Measurements from ENCODE around the gene LMO3.

The LMO3 gene

DNA sequence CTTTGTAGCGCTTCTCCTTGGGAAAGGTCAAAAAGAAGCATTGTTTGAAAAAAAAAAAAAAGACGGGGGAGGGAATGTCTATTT, at the start of gene LMO3:
LMO3 (minus strand) TSS at position 46 of the 84 bp plus-strand sequence. CDS start 5,302 bp downstream, outside the sequence.
- DNase-seq (ENCODE audit: low spot score), result no peak

GRCh38 chr12:16636435-16637055, 30.6 kb upstream of the LMO3 start:
- DNase-seq (ENCODE audit: low spot score), result no peak

- no peak for DNase-seq (ENCODE audit: low spot score)
Observed at GRCh38 chr12:16634786-16635185, 28.8 kb upstream of the LMO3 start.

DNA sequence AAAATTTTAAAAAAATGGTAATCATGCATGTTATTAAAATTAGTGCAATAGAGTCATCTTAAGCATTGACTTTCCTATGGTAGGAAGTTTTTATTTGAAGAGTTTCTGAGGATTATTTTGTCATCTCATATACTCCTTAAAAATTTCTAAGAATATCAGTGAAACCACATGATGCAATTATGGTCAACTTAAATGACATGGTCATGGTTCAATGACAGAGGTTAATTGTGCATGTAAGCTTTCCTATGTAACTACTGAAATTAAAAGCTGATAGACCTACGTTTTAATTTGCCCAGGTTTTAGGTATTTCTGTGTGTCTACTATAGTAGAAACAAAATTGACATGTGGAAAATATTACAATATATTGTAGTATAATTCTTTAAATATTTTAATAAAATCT, 21.0 kb upstream of the LMO3 start:
- no peak for DNase-seq (ENCODE audit: low spot score)

DNA sequence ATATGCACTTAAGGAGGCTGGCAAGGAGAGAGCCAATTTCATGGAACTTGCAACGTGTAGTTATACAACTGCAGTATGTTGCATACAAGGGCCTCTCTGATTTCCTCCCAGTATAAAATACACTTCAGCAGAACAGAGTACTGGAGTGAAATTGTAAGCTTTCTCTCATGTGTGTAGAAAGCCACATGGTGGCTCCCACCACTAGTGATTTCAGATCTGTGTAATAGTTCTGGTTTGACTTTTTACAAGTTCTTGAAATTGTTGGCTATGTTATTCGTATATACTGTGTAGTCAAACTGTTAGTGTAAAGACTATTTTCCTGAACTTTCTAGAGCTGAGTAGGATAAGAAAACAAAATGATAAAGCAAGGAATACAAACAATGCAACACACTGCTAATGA, 16.4 kb upstream of the LMO3 start:
- DNase-seq (ENCODE audit: low spot score), result no peak

GRCh38 chr12:16619537-16619936, 13.6 kb upstream of the LMO3 start:
- DNase-seq (ENCODE audit: low spot score), result no peak

GRCh38 chr12:16618256-16618655, 12.3 kb upstream of the LMO3 start:
- DNase-seq (ENCODE audit: low spot score), result no peak

DNA sequence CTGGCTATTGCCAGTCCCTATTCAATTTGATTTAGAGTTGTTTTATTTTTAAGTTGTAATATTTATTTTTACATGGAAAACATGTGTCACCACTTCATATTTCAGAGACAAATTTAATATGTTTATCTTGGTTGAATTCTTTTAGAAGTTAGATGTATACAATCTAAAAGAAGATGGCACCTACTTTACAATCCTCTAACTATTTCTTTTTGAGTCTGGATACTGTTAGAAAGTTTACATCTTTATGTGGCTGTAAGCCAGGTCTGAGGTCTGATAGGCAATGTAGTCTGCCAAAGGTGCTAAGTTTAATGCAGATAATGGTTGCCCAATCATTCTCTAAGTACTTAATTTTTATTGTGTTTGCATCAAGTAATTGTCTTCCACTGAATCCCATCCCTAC, 7.2 kb upstream of the LMO3 start:
- DNase-seq (ENCODE audit: low spot score), result no peak

GRCh38 chr12:16612647-16613046, 6.7 kb upstream of the LMO3 start:
- no peak for DNase-seq (ENCODE audit: low spot score)

- DNase-seq (ENCODE audit: low spot score), result no peak
Observed at GRCh38 chr12:16611146-16611545, 5.2 kb upstream of the LMO3 start.

DNA sequence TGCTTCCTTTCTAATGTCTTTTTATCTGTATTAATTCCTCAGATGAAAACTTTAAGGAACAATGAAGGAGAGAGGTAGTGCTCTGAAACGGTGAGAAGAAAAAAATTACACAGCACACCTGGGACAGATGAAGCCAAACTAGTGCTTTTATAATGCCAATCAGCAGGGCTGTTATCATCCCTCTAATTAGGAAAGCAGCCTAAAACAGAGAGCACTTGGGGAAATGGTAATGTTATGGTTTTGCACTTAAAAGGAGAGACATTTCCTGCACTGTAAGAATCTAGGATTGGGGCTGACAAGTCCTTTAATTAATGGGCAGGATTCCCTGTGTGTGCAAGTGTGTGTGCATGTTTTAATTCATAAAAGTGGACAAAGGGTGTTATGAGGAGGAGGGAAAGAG, 4.8 kb upstream of the LMO3 start:
- DNase-seq (ENCODE audit: low spot score), result no peak

DNA sequence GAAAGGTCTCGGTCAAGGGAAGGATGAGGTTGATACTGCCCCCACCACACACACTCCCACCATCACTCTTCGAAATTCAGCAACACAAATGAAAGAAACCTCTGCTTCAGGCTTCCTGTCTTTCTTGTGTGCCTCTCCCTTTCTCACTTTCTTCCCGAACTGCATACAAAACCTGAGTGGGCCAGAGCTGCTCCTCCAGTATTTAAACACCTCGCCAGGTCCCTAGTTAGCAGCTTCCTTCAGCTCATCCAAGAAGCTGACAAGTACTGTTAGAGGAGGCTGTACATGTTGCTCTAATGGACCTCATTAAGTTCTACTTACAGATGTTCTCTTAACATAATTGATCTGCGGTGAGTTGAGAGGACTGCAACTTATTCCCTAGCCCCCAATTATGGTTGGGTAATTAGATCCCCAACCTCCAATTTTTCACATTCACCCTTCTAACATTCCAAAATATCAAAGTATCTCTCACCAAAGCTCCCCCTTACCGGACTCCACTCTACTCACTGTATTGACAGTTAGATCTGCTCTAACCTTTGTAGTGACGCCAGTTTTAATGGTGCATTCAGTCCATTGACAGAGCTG, 4.1 kb upstream of the LMO3 start:
- DNase-seq (ENCODE audit: low spot score), result no peak

- no peak for DNase-seq (ENCODE audit: low spot score)
Observed at GRCh38 chr12:16608946-16609539, 3.1 kb upstream of the LMO3 start.

DNA sequence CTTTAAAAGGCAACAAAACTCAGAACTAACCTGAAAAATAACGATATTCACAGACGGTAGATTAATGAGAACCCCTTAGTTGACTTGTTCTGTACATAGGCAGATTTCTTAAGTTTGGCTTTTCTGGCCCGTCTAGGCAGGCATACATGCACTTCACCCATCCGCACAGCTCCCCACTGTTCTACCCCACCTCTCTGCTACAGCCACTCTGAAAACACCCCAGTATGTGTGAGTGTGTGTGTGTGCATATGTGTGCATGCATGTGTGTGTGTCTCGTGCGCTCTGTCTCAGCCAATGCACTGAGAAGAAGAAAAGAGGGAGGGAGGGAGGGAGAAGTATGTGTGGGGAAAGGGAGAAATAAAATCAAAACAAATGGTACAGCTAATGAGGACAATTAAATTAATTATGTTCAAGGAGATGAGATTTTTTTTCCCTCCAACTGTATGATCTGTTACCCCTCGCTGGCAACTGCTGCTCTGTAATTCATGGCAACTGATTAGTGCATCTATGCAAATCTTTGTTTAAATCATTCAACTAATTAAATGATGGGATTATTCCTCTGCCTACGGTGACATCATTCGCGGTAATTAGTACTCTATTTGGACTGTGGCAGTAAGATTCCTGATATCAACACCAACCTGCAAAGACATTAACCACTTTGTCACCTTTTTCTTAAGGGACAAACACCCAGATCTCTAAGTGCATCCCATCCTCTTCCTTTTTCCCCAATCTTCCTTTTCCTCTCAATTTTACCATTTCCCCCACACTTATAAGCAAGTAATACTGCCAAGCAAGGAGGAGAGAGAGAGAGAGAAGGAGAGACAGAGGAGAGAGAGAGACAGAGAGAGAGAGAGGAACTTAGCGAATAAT, 2.2 kb upstream of the LMO3 start:
- no peak for DNase-seq (ENCODE audit: low spot score)

GRCh38 chr12:16606991-16607390, 1.0 kb upstream of the LMO3 start:
- no peak for DNase-seq (ENCODE audit: low spot score)

DNA sequence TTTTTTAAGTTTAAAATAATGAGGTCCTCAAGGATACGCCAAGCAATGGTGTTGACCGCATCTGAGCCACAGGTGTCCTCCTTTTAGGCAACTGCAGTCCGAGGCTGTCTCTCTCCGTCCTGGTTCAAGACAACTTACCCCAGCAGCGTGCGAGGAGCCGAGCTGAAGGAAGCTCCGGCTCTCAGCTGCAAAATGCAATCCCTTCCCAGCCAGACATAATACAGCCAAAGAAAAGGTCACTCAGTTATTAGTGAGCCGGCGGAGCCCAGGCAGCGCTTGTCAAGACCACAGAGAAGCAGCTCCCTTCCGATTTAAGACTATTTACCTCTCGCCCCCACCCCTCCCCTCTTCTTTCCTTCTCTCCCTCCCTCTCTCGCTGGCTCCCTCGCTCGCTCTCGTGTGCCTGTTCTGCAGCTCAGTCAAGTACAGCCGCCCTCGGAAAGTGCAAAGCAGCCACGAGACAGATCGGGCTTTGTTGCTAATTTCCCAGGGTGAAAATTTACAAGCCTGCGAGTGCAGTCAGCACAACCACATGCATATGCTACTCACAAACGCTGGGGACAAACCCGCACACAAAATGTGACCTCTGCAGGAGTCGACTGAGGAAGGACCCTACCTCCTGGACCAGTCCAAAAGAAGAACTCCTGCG, 363 bp upstream of the LMO3 start:
- peak; percentile 79 for DNase-seq (ENCODE audit: low spot score)

GRCh38 chr12:16605642-16606116, 283 bp downstream of the LMO3 start:
- no peak for DNase-seq (ENCODE audit: low spot score)

GRCh38 chr12:16604596-16605252, 1.2 kb downstream of the LMO3 start:
- peak; percentile 73 for DNase-seq (ENCODE audit: low spot score)

GRCh38 chr12:16603916-16604575, 1.9 kb downstream of the LMO3 start:
- DNase-seq (ENCODE audit: low spot score), result peak; percentile 74

DNA sequence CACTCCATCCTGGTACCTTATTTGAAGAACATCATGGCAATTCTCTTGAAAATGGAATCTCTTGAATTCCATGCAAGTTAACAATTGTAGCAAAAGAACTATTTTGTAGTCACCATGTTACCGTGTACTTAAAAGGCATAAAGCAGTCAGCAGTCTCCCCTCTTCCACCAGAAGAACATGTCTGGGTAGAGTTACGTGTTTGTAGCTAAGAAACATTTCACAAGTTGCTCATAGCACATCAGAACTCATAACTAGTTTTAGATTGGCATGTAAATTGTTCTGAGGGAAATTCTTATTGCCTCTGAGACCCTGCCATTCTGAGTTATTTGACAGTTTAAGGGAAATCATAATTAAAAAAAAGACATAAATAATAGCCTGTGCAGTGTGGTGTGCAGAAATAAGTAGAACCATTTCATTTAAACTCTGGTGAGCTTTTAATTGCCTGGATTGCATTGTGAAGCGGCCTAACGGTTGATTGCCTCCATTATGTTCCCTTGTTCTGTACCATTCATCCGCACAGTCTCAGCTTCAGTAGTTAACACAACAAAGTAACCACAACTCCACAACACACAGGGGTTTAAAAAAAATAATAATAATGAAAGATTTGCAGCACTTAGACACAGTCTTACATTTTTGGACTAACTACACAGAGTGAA, 2.6 kb downstream of the LMO3 start:
- no peak for DNase-seq (ENCODE audit: low spot score)

- no peak for DNase-seq (ENCODE audit: low spot score)
Observed at GRCh38 chr12:16602412-16602811, 3.5 kb downstream of the LMO3 start.
